HepG2 (cell line): ENCODE data around the gene TDRD9. TPM values are rescaled to one million over a fixed set of nuclear protein-coding genes. Genes with fewer than 3 reads are reported as not detected.

ENCODE experiments used
- ASH2L ChIP-seq: fragments of 300-600, 200-600 bp; sonication (generic); IDR thresholded peaks from 2 replicates; pipeline ENCODE4 v1.7.0; 2017; ENCODE audit warnings: low read depth, mild to moderate bottlenecking, moderate library complexity, mixed read lengths, low read length; ENCODE audit not compliant: insufficient read length
- CBX5 ChIP-seq: sonication (generic); formaldehyde crosslinking; IDR thresholded peaks from 2 replicates; pipeline ENCODE4 v1.4.0; 2020; ENCODE audit warnings: missing genetic modification reagents, borderline replicate concordance
- DNMT1 ChIP-seq: sonication (generic); formaldehyde crosslinking; IDR thresholded peaks from 2 replicates; pipeline ENCODE4 v1.5.1; 2020; ENCODE audit warnings: mild to moderate bottlenecking, missing genetic modification reagents
- FOXM1 ChIP-seq: sonication (generic); formaldehyde crosslinking; IDR thresholded peaks from 2 replicates; pipeline ENCODE4 v1.5.0; 2020; ENCODE audit warnings: missing genetic modification reagents
- GATAD2A ChIP-seq: IDR thresholded peaks from 2 replicates; pipeline ENCODE4 v1.6.1; 2016
- PHB2 ChIP-seq: fragments of 450-650 bp; IDR thresholded peaks from 2 replicates; pipeline ENCODE4 v1.6.1; 2018; ENCODE audit not compliant: partially characterized antibody
- PHF8 ChIP-seq: sonication (generic); formaldehyde crosslinking; IDR thresholded peaks from 2 replicates; pipeline ENCODE4 v1.5.0; 2020; ENCODE audit warnings: missing genetic modification reagents
- RBFOX2 ChIP-seq: fragments of 200-400 bp; formaldehyde crosslinking; IDR thresholded peaks from 2 replicates; pipeline ENCODE4 v1.6.1; 2017; ENCODE audit warnings: low read depth, mild to moderate bottlenecking, low read length
- RBM39 ChIP-seq: fragments of 200-400 bp; formaldehyde crosslinking; IDR thresholded peaks from one replicate; pipeline ENCODE4 v1.6.1; 2018; ENCODE audit warnings: antibody characterized with exemption, mild to moderate bottlenecking, low read depth, low read length; ENCODE audit not compliant: poor library complexity, severe bottlenecking
- RXRA ChIP-seq: sonication (generic); formaldehyde crosslinking; IDR thresholded peaks from 2 replicates; pipeline ENCODE4 v1.5.1; 2020; ENCODE audit warnings: missing genetic modification reagents
- SKI ChIP-seq: fragments of 450-650 bp; IDR thresholded peaks from one replicate; pipeline ENCODE4 v1.6.1; 2018; ENCODE audit warnings: mild to moderate bottlenecking; ENCODE audit not compliant: partially characterized antibody
- SOX13 ChIP-seq, 3 experiments: fragments of 450-650 bp in 1 of 3; sonication (generic) in 1 of 3; formaldehyde crosslinking in 1 of 3; IDR thresholded peaks in 2 of 3; conservative IDR thresholded peaks in 1 of 3; 2 replicates each; pipeline versions ENCODE4 v1.5.0 to v1.6.1; 2016 to 2020; ENCODE audit warnings: antibody characterized with exemption in 1 of 3, mild to moderate bottlenecking in 1 of 3, missing compliant biosample characterization in 1 of 3, missing genetic modification reagents in 1 of 3, moderate library complexity in 1 of 3
- SOX5 ChIP-seq: IDR thresholded peaks from 2 replicates; pipeline ENCODE4 v1.6.1; 2016; ENCODE audit warnings: borderline replicate concordance
- SP5 ChIP-seq: IDR thresholded peaks from 2 replicates; pipeline ENCODE4 v1.6.1; 2016; ENCODE audit warnings: low read depth, borderline replicate concordance
- ZBTB7A ChIP-seq: sonication (generic); formaldehyde crosslinking; IDR thresholded peaks from 2 replicates; pipeline ENCODE4 v1.8.0; 2022; ENCODE audit warnings: mild to moderate bottlenecking, missing genetic modification reagents
- ZBTB7B ChIP-seq: sonication (generic); formaldehyde crosslinking; IDR thresholded peaks from 2 replicates; pipeline ENCODE4 v1.4.0; 2020; ENCODE audit warnings: missing genetic modification reagents
- ZNF34 ChIP-seq: sonication (generic); formaldehyde crosslinking; IDR thresholded peaks from 2 replicates; pipeline ENCODE4 v1.4.0; 2020; ENCODE audit warnings: mild to moderate bottlenecking, missing genetic modification reagents, borderline replicate concordance
- ZNF607 ChIP-seq: sonication (generic); formaldehyde crosslinking; IDR thresholded peaks from 2 replicates; pipeline ENCODE4 v1.5.1; 2020; ENCODE audit warnings: missing genetic modification reagents, mild to moderate bottlenecking, borderline replicate concordance
- ZNF772 ChIP-seq: sonication (generic); formaldehyde crosslinking; IDR thresholded peaks from 2 replicates; pipeline ENCODE4 v1.5.0; 2020; ENCODE audit warnings: mild to moderate bottlenecking, missing genetic modification reagents
- polyA plus RNA-seq, 8 experiments: library from polyadenylated mRNA; depleted of rRNA in 3 of 8; stranded (reverse) in 7 of 8; unstranded in 1 of 8; fragments of >200 nt; fragmentation: Illumina TruSeq in 4 of 8; extraction: Trizol in 4 of 8; gene quantifications; 2 replicates each; pipeline versions ENCODE4 v1.2.1 to v1.2.3, GENCODE V29; 2011 to 2016; ENCODE audit warnings: low read depth in 4 of 8, missing spikeins in 1 of 8, mixed read lengths in 1 of 8; ENCODE audit not compliant: insufficient read depth in 1 of 8
- total RNA-seq, 5 experiments: library from RNA; depleted of rRNA; stranded (reverse); fragments of >200 nt; fragmentation: Illumina TruSeq; extraction: Trizol; gene quantifications; 2 replicates each; pipeline ENCODE4 v1.2.3, GENCODE V29; 2016; ENCODE audit warnings: low read depth in 1 of 5
- TF ChIP-seq, protein P1 (sequence below): sonication (generic); formaldehyde crosslinking; IDR thresholded peaks from 2 replicates; pipeline ENCODE4 v1.8.0; 2022; ENCODE audit warnings: missing genetic modification reagents, mild to moderate bottlenecking, moderate library complexity, borderline replicate concordance
- TF ChIP-seq, protein P2 (sequence below): sonication (generic); formaldehyde crosslinking; IDR thresholded peaks from 2 replicates; pipeline ENCODE4 v1.5.0; 2020; ENCODE audit warnings: missing genetic modification reagents, mild to moderate bottlenecking, borderline replicate concordance
- TF ChIP-seq, protein P3 (sequence below): IDR thresholded peaks from 2 replicates; pipeline ENCODE4 v1.6.1; 2012; ENCODE audit warnings: inconsistent platforms
- TF ChIP-seq, protein P4 (sequence below): sonication (generic); formaldehyde crosslinking; IDR thresholded peaks from 2 replicates; pipeline ENCODE4 v1.4.0; 2020; ENCODE audit warnings: missing genetic modification reagents, mild to moderate bottlenecking, borderline replicate concordance

The TDRD9 gene
- total and polyA plus RNA-seq, 2 of the 13 experiments (the other 11 are each of a cell fraction or from before 2014, with no cell fraction given) = not detected

DNA sequence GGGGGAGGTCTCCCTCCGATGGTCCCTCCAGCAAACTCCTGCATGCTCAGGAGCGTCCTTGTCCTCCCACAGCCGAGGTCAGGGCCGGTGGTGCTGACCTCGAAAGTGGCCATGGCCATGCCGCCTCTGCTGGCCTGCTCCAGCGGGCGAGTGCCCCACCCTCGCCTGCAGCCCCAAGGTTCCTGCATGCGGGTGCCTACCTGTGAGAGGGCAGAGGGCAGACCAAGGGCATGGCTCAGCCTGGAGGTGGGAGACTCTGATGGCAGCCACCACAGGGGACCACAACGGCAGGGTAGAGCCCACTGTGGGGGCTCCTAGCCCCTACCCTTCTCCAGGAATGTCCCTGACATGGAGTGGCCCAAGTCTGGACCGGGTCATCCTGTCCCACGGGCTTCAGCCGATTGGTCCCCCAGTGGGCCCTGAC is 42.7 kb upstream of the TDRD9 start (continued):
- TF ChIP-seq, protein P1, sequence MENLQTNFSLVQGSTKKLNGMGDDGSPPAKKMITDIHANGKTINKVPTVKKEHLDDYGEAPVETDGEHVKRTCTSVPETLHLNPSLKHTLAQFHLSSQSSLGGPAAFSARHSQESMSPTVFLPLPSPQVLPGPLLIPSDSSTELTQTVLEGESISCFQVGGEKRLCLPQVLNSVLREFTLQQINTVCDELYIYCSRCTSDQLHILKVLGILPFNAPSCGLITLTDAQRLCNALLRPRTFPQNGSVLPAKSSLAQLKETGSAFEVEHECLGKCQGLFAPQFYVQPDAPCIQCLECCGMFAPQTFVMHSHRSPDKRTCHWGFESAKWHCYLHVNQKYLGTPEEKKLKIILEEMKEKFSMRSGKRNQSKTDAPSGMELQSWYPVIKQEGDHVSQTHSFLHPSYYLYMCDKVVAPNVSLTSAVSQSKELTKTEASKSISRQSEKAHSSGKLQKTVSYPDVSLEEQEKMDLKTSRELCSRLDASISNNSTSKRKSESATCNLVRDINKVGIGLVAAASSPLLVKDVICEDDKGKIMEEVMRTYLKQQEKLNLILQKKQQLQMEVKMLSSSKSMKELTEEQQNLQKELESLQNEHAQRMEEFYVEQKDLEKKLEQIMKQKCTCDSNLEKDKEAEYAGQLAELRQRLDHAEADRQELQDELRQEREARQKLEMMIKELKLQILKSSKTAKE (CRISPR knock-in tag) = peak; percentile 82
- TF ChIP-seq ZBTB7B (CRISPR knock-in tag) = peak; percentile 70
- TF ChIP-seq ZNF607 (CRISPR knock-in tag) = 0 out of 2 replicates have a peak, but pooled peaks have one; percentile 50
- TF ChIP-seq ASH2L = no peak
- peak; percentile 84 for TF ChIP-seq RXRA (CRISPR knock-in tag)
- TF ChIP-seq ZNF34 = no peak
- peak; percentile 47 for TF ChIP-seq SP5 (CRISPR knock-in tag)
- TF ChIP-seq, protein P2, sequence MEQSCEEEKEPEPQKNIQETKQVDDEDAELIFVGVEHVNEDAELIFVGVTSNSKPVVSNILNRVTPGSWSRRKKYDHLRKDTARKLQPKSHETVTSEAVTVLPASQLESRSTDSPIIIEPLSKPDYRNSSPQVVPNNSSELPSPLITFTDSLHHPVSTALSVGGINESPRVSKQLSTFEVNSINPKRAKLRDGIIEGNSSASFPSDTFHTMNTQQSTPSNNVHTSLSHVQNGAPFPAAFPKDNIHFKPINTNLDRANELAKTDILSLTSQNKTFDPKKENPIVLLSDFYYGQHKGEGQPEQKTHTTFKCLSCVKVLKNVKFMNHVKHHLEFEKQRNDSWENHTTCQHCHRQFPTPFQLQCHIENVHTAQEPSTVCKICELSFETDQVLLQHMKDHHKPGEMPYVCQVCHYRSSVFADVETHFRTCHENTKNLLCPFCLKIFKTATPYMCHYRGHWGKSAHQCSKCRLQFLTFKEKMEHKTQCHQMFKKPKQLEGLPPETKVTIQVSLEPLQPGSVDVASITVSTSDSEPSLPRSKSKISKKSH (CRISPR knock-in tag) = 0 out of 2 replicates have a peak, but pooled peaks have one; percentile 25
- TF ChIP-seq GATAD2A (CRISPR knock-in tag) = peak; percentile 32; the same call in 1 of the 2 replicates
- TF ChIP-seq, protein P3, sequence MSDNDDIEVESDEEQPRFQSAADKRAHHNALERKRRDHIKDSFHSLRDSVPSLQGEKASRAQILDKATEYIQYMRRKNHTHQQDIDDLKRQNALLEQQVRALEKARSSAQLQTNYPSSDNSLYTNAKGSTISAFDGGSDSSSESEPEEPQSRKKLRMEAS = peak; percentile 65
- TF ChIP-seq RBFOX2 = 0 out of 2 replicates have a peak, but pooled peaks have one; percentile 31
- TF ChIP-seq RBM39 = peak; percentile 3
- 0 out of 2 replicates have a peak, but pooled peaks have one; percentile 14 for TF ChIP-seq SOX5 (CRISPR knock-in tag)
- peak; percentile 31; the same call in 1 of the 2 replicates for TF ChIP-seq CBX5 (CRISPR knock-in tag)
- no peak for TF ChIP-seq SOX13 (IDR thresholded peaks at IDR 0.05)
- TF ChIP-seq SOX13 (CRISPR knock-in tag; conservative IDR thresholded peaks at IDR 0.05 in 1 of 2, IDR thresholded peaks at IDR 0.05 in 1 of 2) = peak in 1 of 2 experiments; percentile 60; a peak in 2 of 4 replicates
- TF ChIP-seq ZBTB7A = peak; percentile 58; the same call in 1 of the 2 replicates
- peak; percentile 77 for TF ChIP-seq SKI
- TF ChIP-seq ZNF772 (CRISPR knock-in tag) = 0 out of 2 replicates have a peak, but pooled peaks have one; percentile 30
- TF ChIP-seq DNMT1 (CRISPR knock-in tag) = peak; percentile 32; the same call in 1 of the 2 replicates
- peak; percentile 22; the same call in 1 of the 2 replicates for TF ChIP-seq PHF8 (CRISPR knock-in tag)
- TF ChIP-seq, protein P4, sequence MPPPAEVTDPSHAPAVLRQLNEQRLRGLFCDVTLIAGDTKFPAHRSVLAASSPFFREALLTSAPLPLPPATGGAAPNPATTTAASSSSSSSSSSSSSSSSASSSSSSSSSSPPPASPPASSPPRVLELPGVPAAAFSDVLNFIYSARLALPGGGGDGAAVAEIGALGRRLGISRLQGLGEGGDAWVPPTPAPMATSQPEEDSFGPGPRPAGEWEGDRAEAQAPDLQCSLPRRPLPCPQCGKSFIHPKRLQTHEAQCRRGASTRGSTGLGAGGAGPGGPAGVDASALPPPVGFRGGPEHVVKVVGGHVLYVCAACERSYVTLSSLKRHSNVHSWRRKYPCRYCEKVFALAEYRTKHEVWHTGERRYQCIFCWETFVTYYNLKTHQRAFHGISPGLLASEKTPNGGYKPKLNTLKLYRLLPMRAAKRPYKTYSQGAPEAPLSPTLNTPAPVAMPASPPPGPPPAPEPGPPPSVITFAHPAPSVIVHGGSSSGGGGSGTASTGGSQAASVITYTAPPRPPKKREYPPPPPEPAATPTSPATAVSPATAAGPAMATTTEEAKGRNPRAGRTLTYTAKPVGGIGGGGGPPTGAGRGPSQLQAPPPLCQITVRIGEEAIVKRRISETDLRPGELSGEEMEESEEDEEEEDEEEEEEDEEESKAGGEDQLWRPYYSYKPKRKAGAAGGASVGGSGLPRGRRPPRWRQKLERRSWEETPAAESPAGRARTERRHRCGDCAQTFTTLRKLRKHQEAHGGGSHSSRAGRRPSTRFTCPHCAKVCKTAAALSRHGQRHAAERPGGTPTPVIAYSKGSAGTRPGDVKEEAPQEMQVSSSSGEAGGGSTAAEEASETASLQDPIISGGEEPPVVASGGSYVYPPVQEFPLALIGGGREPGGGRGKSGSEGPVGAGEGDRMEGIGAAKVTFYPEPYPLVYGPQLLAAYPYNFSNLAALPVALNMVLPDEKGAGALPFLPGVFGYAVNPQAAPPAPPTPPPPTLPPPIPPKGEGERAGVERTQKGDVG (CRISPR knock-in tag) = peak; percentile 75; the same call in 1 of the 2 replicates
- no peak for TF ChIP-seq PHB2
- no peak for TF ChIP-seq FOXM1 (CRISPR knock-in tag)
